Endothelial cell of umbilical vein (primary cell): ENCODE data around the gene GNB5. TPM values are rescaled to one million over a fixed set of nuclear protein-coding genes. Genes with fewer than 3 reads are reported as not detected.
A peak's percentile ranks its signal among the peaks of the same experiment; 100 is the strongest.

Experiments used
- BruUV-seq: library from RNA; stranded (reverse); fragments of 400-500 nt; replicated peaks from 2 replicates; lab custom pipeline; 2021; lab: Mats Ljungman, UMichigan
- CTCF ChIA-PET: fragments of 300-600, 350-600 bp; sonication (Branson Sonifier 250); formaldehyde crosslinking; loops from one replicate; lab custom pipeline; 2021; ENCODE audit warnings: antibody characterized with exemption, inconsistent platforms; lab: Charles Lee
- POLR2A ChIA-PET: fragments of 300-600, 350-600 bp; sonication (Branson Sonifier 250); formaldehyde crosslinking; loops from one replicate; lab custom pipeline; 2021; ENCODE audit warnings: antibody characterized with exemption, inconsistent platforms; lab: Charles Lee
- DNase-seq: peaks from one replicate; pipeline ENCODE4 v3.0.0-alpha.2; 2011; ENCODE audit warnings: low read depth, low spot score
- FAIRE-seq: peaks from 2 replicates; lab custom pipeline; 2011; peaks lifted over from hg19 to GRCh38; lab: Jason Lieb, UNC
- H2AFZ ChIP-seq: 2 replicates; pipeline ENCODE4 v1.6.0; 2012; ENCODE audit warnings: low read depth, low read length, control low read depth, inconsistent platforms
- H3K27ac ChIP-seq: 2 replicates; pipeline ENCODE4 v1.5.1; 2011; ENCODE audit warnings: low read depth, mild to moderate bottlenecking, control low read depth, low read length, moderate library complexity; ENCODE audit not compliant: insufficient read depth
- H3K27me3 ChIP-seq, 2 experiments: 2 replicates each; pipeline versions ENCODE4 v1.6.0 to v1.6.1; 2011; ENCODE audit warnings: low read length in 2 of 2, mixed read lengths in 1 of 2; ENCODE audit not compliant: control insufficient read depth in 2 of 2, insufficient read depth in 2 of 2
- H3K36me3 ChIP-seq, 2 experiments: 2 replicates in 1 of 2; 3 replicates in 1 of 2; pipeline ENCODE4 v1.5.1; 2011; ENCODE audit warnings: low read length in 2 of 2, mild to moderate bottlenecking in 1 of 2, moderate library complexity in 1 of 2; ENCODE audit not compliant: control insufficient read depth in 2 of 2, insufficient read depth in 2 of 2; ENCODE audit errors: extremely low read depth in 1 of 2
- H3K4me1 ChIP-seq: 3 replicates; pipeline ENCODE4 v1.5.1; 2011; ENCODE audit warnings: mild to moderate bottlenecking, low read length; ENCODE audit not compliant: control insufficient read depth, insufficient read depth; ENCODE audit errors: extremely low read depth
- H3K4me2 ChIP-seq: 2 replicates; pipeline ENCODE4 v1.6.1; 2011; ENCODE audit warnings: low read length, control low read depth, mixed read lengths; ENCODE audit not compliant: insufficient read depth
- H3K4me3 ChIP-seq, 3 experiments: fragments of 200-600 bp in 1 of 3; sonication (generic), shearing (Covaris generic) in 1 of 3; replicated peaks in 1 of 3; 2 replicates each; pipeline ENCODE4 v1.5.1; 2011 to 2016; ENCODE audit warnings: control low read depth in 3 of 3, low read length in 3 of 3, mild to moderate bottlenecking in 2 of 3, inconsistent platforms in 1 of 3, low read depth in 1 of 3, moderate library complexity in 1 of 3; ENCODE audit not compliant: insufficient read depth in 1 of 3
- H3K79me2 ChIP-seq: 2 replicates; pipeline ENCODE4 v1.6.0; 2012; ENCODE audit warnings: low read length, inconsistent platforms; ENCODE audit not compliant: control insufficient read depth, insufficient read depth
- H3K9ac ChIP-seq: replicated peaks from 2 replicates; pipeline ENCODE3; 2011; ENCODE audit warnings: low read length, control low read depth; ENCODE audit not compliant: insufficient read depth; ENCODE audit errors: extremely low read depth
- H3K9me1 ChIP-seq: replicated peaks from 3 replicates; pipeline ENCODE4 v1.6.0; 2011; ENCODE audit warnings: mild to moderate bottlenecking, low read length; ENCODE audit not compliant: control insufficient read depth, insufficient read depth; ENCODE audit errors: extremely low read depth
- H3K9me3 ChIP-seq: replicated peaks from 2 replicates; pipeline ENCODE4 v1.5.1; 2012; ENCODE audit warnings: low read length, inconsistent platforms; ENCODE audit not compliant: control insufficient read depth, insufficient read depth
- H4K20me1 ChIP-seq: replicated peaks from 2 replicates; pipeline ENCODE3; 2011; ENCODE audit warnings: mild to moderate bottlenecking, low read length; ENCODE audit not compliant: control insufficient read depth, insufficient read depth; ENCODE audit errors: extremely low read depth
- CTCF ChIP-seq, 2 donors: IDR thresholded peaks; 1 replicate in 1 of 2; 2 replicates in 1 of 2; pipeline ENCODE4 v1.5.1; 2011; ENCODE audit warnings: low read length in 2 of 2, mild to moderate bottlenecking in 2 of 2, moderate library complexity in 2 of 2, control low read depth in 1 of 2, inconsistent platforms in 1 of 2, low read depth in 1 of 2; ENCODE audit not compliant: insufficient read depth in 1 of 2; ENCODE audit errors: extremely low read depth in 1 of 2
- EZH2 ChIP-seq: IDR thresholded peaks from 2 replicates; pipeline ENCODE4 v1.6.1; 2012; ENCODE audit warnings: borderline replicate concordance, low read depth, mild to moderate bottlenecking, moderate library complexity, low read length, inconsistent platforms; ENCODE audit not compliant: severe bottlenecking
- FOS ChIP-seq: IDR thresholded peaks from 2 replicates; pipeline ENCODE4 v1.6.1; 2011; ENCODE audit warnings: mild to moderate bottlenecking, low read length, moderate library complexity, borderline replicate concordance; ENCODE audit not compliant: insufficient read depth
- GATA2 ChIP-seq: IDR thresholded peaks from 2 replicates; pipeline ENCODE4 v1.7.0; 2011; ENCODE audit warnings: low read depth, mild to moderate bottlenecking, moderate library complexity, mixed read lengths, low read length; ENCODE audit not compliant: insufficient read length, insufficient read depth
- JUN ChIP-seq: IDR thresholded peaks from 2 replicates; pipeline ENCODE4 v1.6.1; 2011; ENCODE audit warnings: borderline replicate concordance, low read depth; ENCODE audit not compliant: insufficient read length, insufficient read depth
- MAX ChIP-seq: IDR thresholded peaks from 2 replicates; pipeline ENCODE4 v1.6.1; 2011; ENCODE audit not compliant: insufficient read depth, insufficient read length
- MYC ChIP-seq: IDR thresholded peaks from one replicate; pipeline ENCODE4 v1.6.1; 2011; ENCODE audit warnings: mild to moderate bottlenecking, low read depth, low read length
- POLR2A ChIP-seq: IDR thresholded peaks from 2 replicates; pipeline ENCODE4 v1.6.1; 2012; ENCODE audit warnings: low read depth, mild to moderate bottlenecking, control low read depth, low read length
- POLR2AphosphoS5 ChIP-seq: IDR thresholded peaks from 2 replicates; pipeline ENCODE4 v1.6.1; 2012; ENCODE audit warnings: low read depth, mild to moderate bottlenecking, control low read depth, low read length, moderate library complexity; ENCODE audit not compliant: insufficient read depth
- dilution Hi-C: fragments of 300-500 bp; cut with MboI; formaldehyde crosslinking; loops from one replicate; pipeline ENCODE4 v1.15.0; 2019; ENCODE audit warnings: low sequenced_read_pairs; ENCODE audit not compliant: extremely low pct_ligation_motif_present
- intact Hi-C: fragments of 100-400 bp; cut with micrococcal nuclease; formaldehyde crosslinking; loops from one replicate; pipeline ENCODE4 v1.10.0; 2022
- polyA plus RNA-seq, 4 experiments: library from polyadenylated mRNA; depleted of rRNA in 3 of 4; stranded (reverse) in 3 of 4; unstranded in 1 of 4; fragments of >200 nt; gene quantifications; 2 replicates each; pipeline versions ENCODE4 v1.2.1 to v1.2.3, GENCODE V29; 2011 to 2012; ENCODE audit warnings: missing spikeins in 1 of 4
- total RNA-seq: library from RNA; stranded (reverse); gene quantifications from 2 replicates; pipeline ENCODE4 v1.2.3, GENCODE V29; 2021

Gene GNB5
- total and polyA plus RNA-seq, 2 donors (not counting 3 experiments of a cell fraction or from before 2014, with no cell fraction given), result 15.6 to 16.8 TPM

- Histone ChIP-seq H4K20me1 (no peaks in the 10 kb centered on the region), H3K4me3 (no peak overlapping the region), H3K36me3 (peaks cover 0 to 9% of the 10 kb centered on the region in 2 experiments), H2AFZ (no peak overlapping the region), H3K9me1 (no peaks in the 10 kb centered on the region), H3K79me2 (no peaks in the 10 kb centered on the region), H3K27me3 (no peaks in the 10 kb centered on the region), H3K9me3 (no peaks in the 10 kb centered on the region), H3K9ac (no peak overlapping the region), H3K4me1 (no peaks in the 10 kb centered on the region), H3K4me2 (no peak overlapping the region), H3K27ac (no peak overlapping the region)
- DNase-seq, result no peak
- ChIA-PET POLR2A (no interaction called here), CTCF (interaction anchor here (1.1 to 1.7 kb wide), 6 partner anchors 9 to 519 kb away, joined by 3 to 5 read pairs (median 4); no protein-coding TSS in a partner anchor)
- intact Hi-C loops (no loop called here), dilution Hi-C loops (no loop called here)
- TF ChIP-seq CTCF (IDR thresholded peaks at IDR 0.05; ENCODE audit: extremely low read depth in 1 of 2, insufficient read depth in 1 of 2, low read depth in 1 of 2, low read length in 2 of 2), result peak in 1 of 2 donors; percentile 3
- TF ChIP-seq MYC, result no peak
- no TSS peak for BruUV-seq
- peak; percentile 18 for FAIRE-seq
These were observed 26.0 kb upstream of the GNB5 start for GRCh38 chr15:52217186-52217585.

- H3K36me3 ChIP-seq, result peaks cover 0 to 15% of the 10 kb centered on the region in 2 experiments
- H3K27me3 ChIP-seq, result no peaks in the 10 kb centered on the region
- intact Hi-C loops, result no loop called here
- H3K4me1 ChIP-seq, result no peaks in the 10 kb centered on the region
- dilution Hi-C loops, result no loop called here
- H3K4me2 ChIP-seq, result no peak overlapping the region
- CTCF ChIA-PET, result interaction anchor here (0.8 to 1.9 kb wide), 7 partner anchors 13 to 564 kb away, joined by 3 to 12 read pairs (median 3); partner anchors contain the start of gene LEO1
- BruUV-seq, result no TSS peak
- TF ChIP-seq FOS, result no peak
- TF ChIP-seq CTCF (IDR thresholded peaks at IDR 0.05; ENCODE audit: extremely low read depth in 1 of 2, insufficient read depth in 1 of 2, low read depth in 1 of 2, low read length in 2 of 2), result no peak
- no peak for TF ChIP-seq GATA2
- TF ChIP-seq POLR2A, result no peak
- TF ChIP-seq MAX, result no peak
- TF ChIP-seq MYC, result no peak
- TF ChIP-seq POLR2AphosphoS5, result no peak
- TF ChIP-seq EZH2, result no peak
- TF ChIP-seq JUN, result no peak
- no peaks in the 10 kb centered on the region for H4K20me1 ChIP-seq
- H3K79me2 ChIP-seq, result no peaks in the 10 kb centered on the region
- FAIRE-seq (no peak), DNase-seq (no peak)
- H2AFZ ChIP-seq, result no peak overlapping the region
- H3K4me3 ChIP-seq, result no peak overlapping the region
- H3K27ac ChIP-seq, result no peak overlapping the region
- POLR2A ChIA-PET, result interaction anchor here (0.7 kb wide), 1 partner anchor 41 kb away, joined by 3 read pairs; no protein-coding TSS in a partner anchor
- no peaks in the 10 kb centered on the region for H3K9me1 ChIP-seq
- no peak overlapping the region for H3K9ac ChIP-seq
- H3K9me3 ChIP-seq, result no peaks in the 10 kb centered on the region
These were observed 23.4 kb upstream of the GNB5 start for GRCh38 chr15:52214553-52214952.
